H9 (cell line): ENCODE results near the gene XIRP1. TPM values are rescaled to one million over a fixed set of nuclear protein-coding genes. Genes with fewer than 3 reads are reported as not detected.

Source experiments
- DNase-seq: peaks from one replicate; pipeline ENCODE4 v3.0.0-alpha.2; 2017
- H2AFZ ChIP-seq: one replicate; pipeline ENCODE4 v1.6.1; 2013; ENCODE audit warnings: mild to moderate bottlenecking, low read length, control low read depth, moderate library complexity
- H2AK5ac ChIP-seq: 2 replicates; pipeline ENCODE4 v1.6.1; 2013; ENCODE audit warnings: low read length, control low read depth, mixed read lengths; ENCODE audit not compliant: insufficient read length
- H2BK120ac ChIP-seq: one replicate; pipeline ENCODE4 v1.6.1; 2013; ENCODE audit warnings: low read depth, mild to moderate bottlenecking, low read length, control low read depth, inconsistent platforms; ENCODE audit not compliant: poor library complexity, severe bottlenecking
- H2BK12ac ChIP-seq: 2 replicates; pipeline ENCODE4 v1.6.1; 2013; ENCODE audit warnings: low read length, control low read depth, mixed read lengths, low read depth; ENCODE audit not compliant: insufficient read length
- H2BK15ac ChIP-seq: 2 replicates; pipeline ENCODE4 v1.6.1; 2013; ENCODE audit warnings: low read depth, low read length, control low read depth
- H2BK20ac ChIP-seq: one replicate; pipeline ENCODE4 v1.6.1; 2013; ENCODE audit warnings: low read depth, mild to moderate bottlenecking, low read length, control low read depth, inconsistent platforms; ENCODE audit not compliant: poor library complexity, severe bottlenecking
- H2BK5ac ChIP-seq: 2 replicates; pipeline ENCODE4 v1.6.1; 2013; ENCODE audit warnings: low read length, control low read depth, mixed read lengths; ENCODE audit not compliant: insufficient read length
- H3K14ac ChIP-seq: 2 replicates; pipeline ENCODE4 v1.6.1; 2013; ENCODE audit warnings: low read length, control low read depth; ENCODE audit not compliant: insufficient read depth
- H3K18ac ChIP-seq: 2 replicates; pipeline ENCODE4 v1.6.1; 2013; ENCODE audit warnings: low read depth, mild to moderate bottlenecking, mixed read lengths, low read length, control low read depth; ENCODE audit not compliant: insufficient read length
- H3K23ac ChIP-seq: 2 replicates; pipeline ENCODE4 v1.6.1; 2013; ENCODE audit warnings: low read length, control low read depth, mixed read lengths, low read depth; ENCODE audit not compliant: insufficient read length
- H3K23me2 ChIP-seq: 2 replicates; pipeline ENCODE4 v1.6.1; 2013; ENCODE audit warnings: low read depth, mild to moderate bottlenecking, mixed read lengths, low read length, control low read depth; ENCODE audit not compliant: insufficient read length, poor library complexity, severe bottlenecking
- H3K27ac ChIP-seq: 2 replicates; pipeline ENCODE4 v1.5.1; 2013; ENCODE audit warnings: low read length, control low read depth, mixed read lengths, low read depth; ENCODE audit not compliant: insufficient read length
- H3K27me3 ChIP-seq: 2 replicates; pipeline ENCODE4 v1.6.1; 2013; ENCODE audit warnings: low read length, control low read depth, inconsistent platforms; ENCODE audit not compliant: insufficient read depth
- H3K4ac ChIP-seq: 2 replicates; pipeline ENCODE4 v1.6.1; 2013; ENCODE audit warnings: low read depth, mild to moderate bottlenecking, control low read depth, inconsistent platforms, low read length, moderate library complexity
- H3K4me1 ChIP-seq: 2 replicates; pipeline ENCODE4 v1.6.1; 2013; ENCODE audit warnings: low read length, control low read depth, inconsistent platforms; ENCODE audit not compliant: insufficient read depth
- H3K4me2 ChIP-seq: 2 replicates; pipeline ENCODE4 v1.6.1; 2013; ENCODE audit warnings: low read length, control low read depth, mixed read lengths; ENCODE audit not compliant: insufficient read length, insufficient read depth
- H3K56ac ChIP-seq: 2 replicates; pipeline ENCODE4 v1.6.1; 2013; ENCODE audit warnings: low read depth, mild to moderate bottlenecking, mixed read lengths, low read length, control low read depth; ENCODE audit not compliant: insufficient read length
- H3K79me1 ChIP-seq: 2 replicates; pipeline ENCODE4 v1.6.1; 2013; ENCODE audit warnings: low read depth, mild to moderate bottlenecking, moderate library complexity, low read length, control low read depth, inconsistent platforms; ENCODE audit not compliant: insufficient read depth, poor library complexity, severe bottlenecking
- H3K79me2 ChIP-seq: 2 replicates; pipeline ENCODE4 v1.6.1; 2013; ENCODE audit warnings: low read length, control low read depth, inconsistent platforms; ENCODE audit not compliant: insufficient read depth
- H3K9ac ChIP-seq: 2 replicates; pipeline ENCODE4 v1.6.1; 2013; ENCODE audit warnings: low read length, control low read depth, mixed read lengths; ENCODE audit not compliant: insufficient read length; ENCODE audit errors: extremely low read depth
- H3K9me3 ChIP-seq: one replicate; pipeline ENCODE4 v1.6.1; 2013; ENCODE audit warnings: low read depth, low read length, inconsistent platforms; ENCODE audit not compliant: control insufficient read depth
- H3T11ph ChIP-seq: one replicate; pipeline ENCODE4 v1.6.1; 2013; ENCODE audit warnings: mild to moderate bottlenecking, low read length, control low read depth, inconsistent platforms
- H4K20me1 ChIP-seq: one replicate; pipeline ENCODE4 v1.6.1; 2013; ENCODE audit not compliant: control insufficient read depth, insufficient read length, insufficient read depth
- H4K5ac ChIP-seq: 2 replicates; pipeline ENCODE4 v1.6.1; 2013; ENCODE audit warnings: low read depth, mild to moderate bottlenecking, mixed read lengths, low read length, control low read depth; ENCODE audit not compliant: insufficient read length
- H4K8ac ChIP-seq: replicated peaks from 2 replicates; pipeline ENCODE4 v1.6.1; 2013; ENCODE audit warnings: low read length, control low read depth, mixed read lengths, low read depth; ENCODE audit not compliant: insufficient read length
- H4K91ac ChIP-seq: 2 replicates; pipeline ENCODE4 v1.6.1; 2013; ENCODE audit warnings: low read depth, mild to moderate bottlenecking, moderate library complexity, mixed read lengths, low read length, control low read depth; ENCODE audit not compliant: insufficient read length
- H3K27ac Mint-ChIP-seq, 3 experiments: 2 replicates in 2 of 3; 3 replicates in 1 of 3; pipeline ENCODE4 v1.8.0; 2020 to 2021; ENCODE audit warnings: mixed read lengths in 3 of 3, mild to moderate bottlenecking in 1 of 3, moderate library complexity in 1 of 3
- H3K27me3 Mint-ChIP-seq: 2 replicates; pipeline ENCODE4 v1.8.0; 2021; ENCODE audit warnings: low read depth, mild to moderate bottlenecking, moderate library complexity, mixed read lengths
- H3K36me3 Mint-ChIP-seq, 3 experiments: 2 replicates in 2 of 3; 3 replicates in 1 of 3; pipeline ENCODE4 v1.8.0; 2020 to 2021; ENCODE audit warnings: low read depth in 3 of 3, mixed read lengths in 3 of 3; ENCODE audit not compliant: insufficient read depth in 1 of 3
- H3K4me1 Mint-ChIP-seq, 2 experiments: 2 replicates each; pipeline ENCODE4 v1.8.0; 2020; ENCODE audit warnings: mixed read lengths in 2 of 2
- H3K4me3 Mint-ChIP-seq, 2 experiments: 2 replicates in 1 of 2; 3 replicates in 1 of 2; pipeline ENCODE4 v1.8.0; 2020 to 2021; ENCODE audit warnings: mild to moderate bottlenecking in 2 of 2, mixed read lengths in 2 of 2, moderate library complexity in 1 of 2
- H3K9me3 Mint-ChIP-seq, 2 experiments: 2 replicates in 1 of 2; 3 replicates in 1 of 2; pipeline ENCODE4 v1.8.0; 2020; ENCODE audit warnings: mild to moderate bottlenecking in 2 of 2, mixed read lengths in 2 of 2, moderate library complexity in 1 of 2
- WGBS: extraction: QIAGEN DNeasy Blood & Tissue Kit; methylation state at CpG from one replicate; pipeline ENCODE4 v1.1.7; 2013; ENCODE audit warnings: missing lambda C conversion rate, low lambda C conversion rate, mixed read lengths; ENCODE audit not compliant: insufficient read length; ENCODE audit errors: extremely low coverage; 5-methylcytosine and 5-hydroxymethylcytosine counted together
- total RNA-seq: library from RNA; stranded (reverse); gene quantifications from 2 replicates; pipeline ENCODE4 v1.2.1, GENCODE V29; 2021
- TF ChIP-seq, protein P1 (sequence below): fragments of 200-600 bp; sonication (generic); conservative IDR thresholded peaks from 3 replicates; pipeline ENCODE4 v1.8.0; 2021; ENCODE audit warnings: antibody characterized with exemption, mild to moderate bottlenecking

The XIRP1 gene
- total RNA-seq, 1 experiment from 2014 or later, result not detected

DNA sequence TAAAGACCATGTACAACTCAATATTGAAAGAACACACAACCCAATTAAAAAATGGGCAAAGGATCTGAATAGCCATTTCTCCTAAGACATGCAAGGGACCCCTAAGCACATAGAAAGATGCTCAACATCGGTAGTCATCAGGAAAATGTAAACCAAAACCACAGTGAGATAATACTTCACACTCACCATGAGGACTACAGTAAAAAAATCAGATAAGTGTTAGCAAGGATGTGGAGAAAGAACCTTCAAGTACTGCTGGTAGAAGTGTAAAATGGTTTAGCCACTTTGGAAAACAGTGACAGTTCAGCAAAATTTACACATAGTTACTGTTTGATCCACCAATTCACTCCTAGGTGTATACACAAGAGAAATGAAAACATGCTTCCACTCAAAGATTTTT is 30.1 kb upstream of the XIRP1 start:
- Mint-ChIP-seq H3K9me3 (no peaks in the 10 kb centered on the region), H3K4me3 (no peak overlapping the region), H3K4me1 (no peaks in the 10 kb centered on the region), H3K27ac (no peak overlapping the region), H3K27me3 (peaks cover 9% of the 10 kb centered on the region; the same call in 1 of the 2 replicates), H3K36me3 (no peaks in the 10 kb centered on the region; a peak in 1 of 7 replicates)
- no peak overlapping the region for H3K4me2 ChIP-seq
- H2BK5ac ChIP-seq, result no peak overlapping the region
- H3K27ac ChIP-seq, result no peak overlapping the region
- H3K23ac ChIP-seq, result no peak overlapping the region
- no CpG with 5 or more reads among the region's 1 CpG for WGBS
- no peak overlapping the region for H2BK12ac ChIP-seq
- H3K9me3 ChIP-seq, result no peaks in the 10 kb centered on the region
- H4K5ac ChIP-seq, result no peak overlapping the region
- no peak overlapping the region for H2AFZ ChIP-seq
- H3K23me2 ChIP-seq, result no peaks in the 10 kb centered on the region
- H3K27me3 ChIP-seq, result no peaks in the 10 kb centered on the region
- H3K79me2 ChIP-seq, result no peaks in the 10 kb centered on the region
- TF ChIP-seq, protein P1, sequence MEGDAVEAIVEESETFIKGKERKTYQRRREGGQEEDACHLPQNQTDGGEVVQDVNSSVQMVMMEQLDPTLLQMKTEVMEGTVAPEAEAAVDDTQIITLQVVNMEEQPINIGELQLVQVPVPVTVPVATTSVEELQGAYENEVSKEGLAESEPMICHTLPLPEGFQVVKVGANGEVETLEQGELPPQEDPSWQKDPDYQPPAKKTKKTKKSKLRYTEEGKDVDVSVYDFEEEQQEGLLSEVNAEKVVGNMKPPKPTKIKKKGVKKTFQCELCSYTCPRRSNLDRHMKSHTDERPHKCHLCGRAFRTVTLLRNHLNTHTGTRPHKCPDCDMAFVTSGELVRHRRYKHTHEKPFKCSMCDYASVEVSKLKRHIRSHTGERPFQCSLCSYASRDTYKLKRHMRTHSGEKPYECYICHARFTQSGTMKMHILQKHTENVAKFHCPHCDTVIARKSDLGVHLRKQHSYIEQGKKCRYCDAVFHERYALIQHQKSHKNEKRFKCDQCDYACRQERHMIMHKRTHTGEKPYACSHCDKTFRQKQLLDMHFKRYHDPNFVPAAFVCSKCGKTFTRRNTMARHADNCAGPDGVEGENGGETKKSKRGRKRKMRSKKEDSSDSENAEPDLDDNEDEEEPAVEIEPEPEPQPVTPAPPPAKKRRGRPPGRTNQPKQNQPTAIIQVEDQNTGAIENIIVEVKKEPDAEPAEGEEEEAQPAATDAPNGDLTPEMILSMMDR, result no peak
- no peak overlapping the region for H3T11ph ChIP-seq
- H3K79me1 ChIP-seq, result no peaks in the 10 kb centered on the region
- H3K4me1 ChIP-seq, result no peaks in the 10 kb centered on the region
- H3K14ac ChIP-seq, result no peak overlapping the region
- H4K8ac ChIP-seq, result no peak overlapping the region
- no peak overlapping the region for H3K18ac ChIP-seq
- no peak overlapping the region for H2BK15ac ChIP-seq
- H3K56ac ChIP-seq, result no peak overlapping the region
- no peak overlapping the region for H3K9ac ChIP-seq
- H2BK20ac ChIP-seq, result no peak overlapping the region
- no peak for DNase-seq
- no peak overlapping the region for H4K91ac ChIP-seq
- no peak overlapping the region for H3K4ac ChIP-seq
- H4K20me1 ChIP-seq, result no peaks in the 10 kb centered on the region
- no peak overlapping the region for H2AK5ac ChIP-seq
- no peak overlapping the region for H2BK120ac ChIP-seq
